Measurements from ENCODE around the gene B3GNT5. TPM values are rescaled to one million over a fixed set of nuclear protein-coding genes. Genes with fewer than 3 reads are reported as not detected.

Gene B3GNT5
- total and polyA plus RNA-seq, 9 of the 15 experiments (the other 6 are each of a cell fraction or from before 2014, with no cell fraction given): 8.8 to 23.8 (median 14.4) TPM

GRCh38 chr3:183319371-183319770 is 66.3 kb downstream of the B3GNT5 start:
- H3K4me3 ChIP-seq: no peak overlapping the region
- ChIA-PET CTCF (ENCODE audit: low intra/inter-chr PET ratio) (no interaction called here), POLR2A (interaction anchor here (0.6 to 1.6 kb wide), 3 partner anchors 12 to 56 kb away, joined by 3 to 5 read pairs (median 3); no protein-coding TSS in a partner anchor)
- no peaks in the 10 kb centered on the region for H3K27me3 ChIP-seq (ENCODE audit: control insufficient read depth in 2 of 2, insufficient read depth in 2 of 2, low read length in 2 of 2)
- no peak overlapping the region for H3K4me2 ChIP-seq (ENCODE audit: insufficient read depth, low read length)
- H4K20me1 ChIP-seq (replicated peaks; ENCODE audit: control insufficient read depth, insufficient read depth, low read length): no peaks in the 10 kb centered on the region
- ATAC-seq: no peak
- no peaks in the 10 kb centered on the region for H3K9me3 ChIP-seq (replicated peaks; ENCODE audit: control insufficient read depth, insufficient read depth, low read depth, low read length)
- in situ Hi-C loops (cut with MboI) (no loop called here), intact Hi-C loops (cut with micrococcal nuclease) (no loop called here)
- no peaks in the 10 kb centered on the region; the same call in 2 of the 3 replicates for H3K36me3 ChIP-seq (ENCODE audit: control insufficient read depth, insufficient read depth, low read length)
- no peak overlapping the region for H3K27ac ChIP-seq (ENCODE audit: extremely low read depth, low read depth, low read length)
- peaks cover 0 to 3% of the 10 kb centered on the region in 2 experiments; a peak in 1 of 5 replicates for H3K4me1 ChIP-seq (replicated peaks in 1 of 2; ENCODE audit: control insufficient read depth in 2 of 2, insufficient read depth in 2 of 2, low read length in 2 of 2)
- no peaks in the 10 kb centered on the region for H3K79me2 ChIP-seq (ENCODE audit: control insufficient read depth, insufficient read depth, low read length)
- no peak for DNase-seq (ENCODE audit: extremely low read depth in 1 of 4, low spot score in 3 of 4)
- H2AFZ ChIP-seq (ENCODE audit: low read depth, low read length): no peak overlapping the region
- no TSS peak for BruUV-seq (replicated peaks)
- FAIRE-seq: no peak
- no peak overlapping the region for H3K9ac ChIP-seq (ENCODE audit: insufficient read depth in 1 of 2, low read depth in 2 of 2, low read length in 2 of 2)
- H3K9me1 ChIP-seq (ENCODE audit: control insufficient read depth, insufficient read depth, low read length): no peaks in the 10 kb centered on the region
- TF ChIP-seq MEF2D (tag; conservative IDR thresholded peaks at IDR 0.05; ENCODE audit: low read depth): no peak
- no peak for TF ChIP-seq SIN3B (IDR thresholded peaks at IDR 0.05; ENCODE audit: low read depth)
- no peak for TF ChIP-seq TFAP4 (CRISPR knock-in tag; IDR thresholded peaks at IDR 0.05; ENCODE audit: borderline replicate concordance)
- TF ChIP-seq PRDM10 (IDR thresholded peaks at IDR 0.05; ENCODE audit: partially characterized antibody): no peak
- no peak for TF ChIP-seq ZNF318 (IDR thresholded peaks at IDR 0.05; ENCODE audit: borderline replicate concordance in 1 of 2, low read depth in 1 of 2)
- no peak for TF ChIP-seq BRCA1 (IDR thresholded peaks at IDR 0.05)
- no peak for TF ChIP-seq BRCA1 (CRISPR knock-in tag; IDR thresholded peaks at IDR 0.05)
- no peak for TF ChIP-seq TEAD1 (CRISPR knock-in tag; IDR thresholded peaks at IDR 0.05)
- no peak for TF ChIP-seq ZNF165 (CRISPR knock-in tag; IDR thresholded peaks at IDR 0.05; ENCODE audit: borderline replicate concordance)
